GM21717 (cell line): ENCODE results near the gene UFD1.

Experiments
- ATAC-seq: cut with Tn5 transposase; IDR thresholded peaks from one replicate; pipeline ENCODE4 v1.9.1; 2021; ENCODE audit warnings: mild to moderate bottlenecking, moderate library complexity; ENCODE audit not compliant: unreplicated experiment

The UFD1 gene

GRCh38 chr22:19516378-19517170 lies 37.6 kb upstream of the UFD1 start:
- ATAC-seq: no peak

- ATAC-seq: no peak
These were observed 36.8 kb upstream of the UFD1 start for GRCh38 chr22:19515654-19516377.

GRCh38 chr22:19514831-19515565 lies 36.0 kb upstream of the UFD1 start:
- ATAC-seq: no peak

GRCh38 chr22:19513823-19514222 lies 34.8 kb upstream of the UFD1 start:
- ATAC-seq: no peak

- no peak for ATAC-seq
These were observed 31.9 kb upstream of the UFD1 start for GRCh38 chr22:19510919-19511341.

- ATAC-seq: no peak
These were observed 30.9 kb upstream of the UFD1 start for GRCh38 chr22:19509923-19510322.

- no peak for ATAC-seq
These were observed 30.2 kb upstream of the UFD1 start for GRCh38 chr22:19509191-19509590.

GRCh38 chr22:19508024-19508776 lies 29.2 kb upstream of the UFD1 start:
- ATAC-seq: no peak

GRCh38 chr22:19507534-19507861 lies 28.5 kb upstream of the UFD1 start:
- ATAC-seq: no peak

GRCh38 chr22:19506212-19506611 lies 27.2 kb upstream of the UFD1 start:
- no peak for ATAC-seq

- ATAC-seq: no peak
These were observed 26.7 kb upstream of the UFD1 start for GRCh38 chr22:19505735-19506126.

- ATAC-seq: no peak
These were observed 26.1 kb upstream of the UFD1 start for GRCh38 chr22:19504900-19505734.

GRCh38 chr22:19503869-19504268 lies 24.9 kb upstream of the UFD1 start:
- no peak for ATAC-seq

- no peak for ATAC-seq
These were observed 24.4 kb upstream of the UFD1 start for GRCh38 chr22:19503367-19503766.

- no peak for ATAC-seq
These were observed 23.0 kb upstream of the UFD1 start for GRCh38 chr22:19501897-19502447.

GRCh38 chr22:19499880-19500242 lies 20.9 kb upstream of the UFD1 start:
- ATAC-seq: no peak

- no peak for ATAC-seq
These were observed 20.4 kb upstream of the UFD1 start for GRCh38 chr22:19499236-19499879.

GRCh38 chr22:19498866-19499190 lies 19.8 kb upstream of the UFD1 start:
- no peak for ATAC-seq

- ATAC-seq: no peak
These were observed 19.3 kb upstream of the UFD1 start for GRCh38 chr22:19498154-19498865.
